GM18507 (cell line): ENCODE results near the gene CFAP90.

ENCODE experiments used
- DNase-seq: peaks from one replicate; pipeline ENCODE4 v3.0.0; 2011; ENCODE audit warnings: low read depth; ENCODE audit not compliant: insufficient read length; ENCODE audit errors: extremely low spot score
- FAIRE-seq: peaks from 2 replicates; lab custom pipeline; 2011; peaks lifted over from hg19 to GRCh38; lab: Jason Lieb, UNC

CFAP90 gene

DNA sequence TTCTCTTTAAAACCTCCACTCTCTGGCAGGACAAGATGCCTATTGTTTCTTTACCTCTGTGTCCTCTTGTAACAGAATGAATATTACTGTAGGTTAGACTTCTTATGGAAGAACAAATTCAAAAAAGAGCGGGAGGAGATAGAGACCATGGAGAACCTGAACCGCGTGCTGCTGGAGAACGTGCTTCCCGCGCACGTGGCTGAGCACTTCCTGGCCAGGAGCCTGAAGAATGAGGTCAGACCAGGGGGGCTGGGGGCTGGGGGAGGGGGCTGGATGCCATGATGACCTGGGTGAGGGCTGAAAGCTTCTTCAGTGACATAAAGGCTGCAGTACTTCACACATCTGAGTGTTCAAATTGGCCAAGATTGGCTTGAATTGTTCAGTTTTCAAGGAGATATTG, 61.4 kb downstream of the CFAP90 start:
- DNase-seq: no peak
- FAIRE-seq: no peak

DNA sequence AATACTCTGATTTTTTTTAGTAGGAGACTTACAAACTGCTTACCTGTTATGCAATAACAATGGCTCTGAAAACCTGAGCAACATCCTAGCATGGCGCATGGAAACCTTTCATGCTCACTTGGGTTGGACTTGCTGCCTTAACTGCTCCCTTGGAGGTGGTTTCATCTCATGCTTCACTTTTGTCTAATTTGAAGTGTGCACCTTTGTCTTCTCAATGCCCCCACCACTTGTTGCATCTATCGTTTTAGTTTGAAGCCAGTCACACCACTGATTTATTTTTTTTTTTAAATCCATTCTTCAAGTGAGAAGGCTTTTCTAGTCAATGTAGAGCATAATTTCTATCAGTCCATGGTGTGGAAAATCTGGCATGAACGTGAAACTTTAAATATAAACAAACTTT, 63.2 kb downstream of the CFAP90 start:
- FAIRE-seq (no peak), DNase-seq (no peak)

GRCh38 chr5:7784683-7785380, 66.1 kb downstream of the CFAP90 start:
- FAIRE-seq (no peak), DNase-seq (no peak)

- FAIRE-seq (no peak), DNase-seq (no peak)
Observed at GRCh38 chr5:7781899-7782298, 69.0 kb downstream of the CFAP90 start.
